HepG2 (cell line): ENCODE data around the gene SEC31B. TPM values are rescaled to one million over a fixed set of nuclear protein-coding genes. Genes with fewer than 3 reads are reported as not detected.

Experiments used
- EP300 ChIP-seq, 3 experiments: sonication (generic) in 1 of 3; formaldehyde crosslinking in 1 of 3; IDR thresholded peaks; 2 replicates each; pipeline versions ENCODE4 v1.5.1 to v1.6.1; 2011 to 2020; ENCODE audit warnings: low read depth in 2 of 3, low read length in 2 of 3, borderline replicate concordance in 1 of 3, improper control_type of control experiment in 1 of 3, mild to moderate bottlenecking in 1 of 3, missing genetic modification reagents in 1 of 3, moderate library complexity in 1 of 3
- FOXC1 ChIP-seq: sonication (generic); formaldehyde crosslinking; IDR thresholded peaks from 2 replicates; pipeline ENCODE4 v1.8.0; 2022; ENCODE audit warnings: mild to moderate bottlenecking, missing genetic modification reagents, borderline replicate concordance
- POGK ChIP-seq: sonication (generic); formaldehyde crosslinking; conservative IDR thresholded peaks from 2 replicates; pipeline ENCODE4 v1.8.0; 2022; ENCODE audit warnings: mild to moderate bottlenecking, moderate library complexity, missing genetic modification reagents
- RFXANK ChIP-seq: IDR thresholded peaks from 2 replicates; pipeline ENCODE4 v1.6.1; 2016
- SIX4 ChIP-seq: sonication (generic); formaldehyde crosslinking; IDR thresholded peaks from 2 replicates; pipeline ENCODE4 v1.4.0; 2020; ENCODE audit warnings: missing genetic modification reagents
- SNAI1 ChIP-seq: sonication (generic); formaldehyde crosslinking; IDR thresholded peaks from 2 replicates; pipeline ENCODE4 v1.5.0; 2020; ENCODE audit warnings: mild to moderate bottlenecking, missing genetic modification reagents, borderline replicate concordance
- SOX5 ChIP-seq: IDR thresholded peaks from 2 replicates; pipeline ENCODE4 v1.6.1; 2016; ENCODE audit warnings: borderline replicate concordance
- THRA ChIP-seq: sonication (generic); formaldehyde crosslinking; IDR thresholded peaks from 2 replicates; pipeline ENCODE4 v1.4.0; 2020; ENCODE audit warnings: missing genetic modification reagents, borderline replicate concordance
- TOPORS ChIP-seq: sonication (generic); formaldehyde crosslinking; IDR thresholded peaks from 2 replicates; pipeline ENCODE4 v1.8.0; 2023; ENCODE audit warnings: mild to moderate bottlenecking, missing genetic modification reagents
- ZBTB49 ChIP-seq: sonication (generic); formaldehyde crosslinking; IDR thresholded peaks from 2 replicates; pipeline ENCODE4 v1.4.0; 2020; ENCODE audit warnings: missing genetic modification reagents, borderline replicate concordance
- ZFP91 ChIP-seq: sonication (generic); formaldehyde crosslinking; IDR thresholded peaks from 2 replicates; pipeline ENCODE4 v1.9.0; 2022; ENCODE audit warnings: missing genetic modification reagents, mild to moderate bottlenecking, borderline replicate concordance
- ZNF335 ChIP-seq: sonication (generic); formaldehyde crosslinking; IDR thresholded peaks from 2 replicates; pipeline ENCODE4 v1.4.0; 2020; ENCODE audit warnings: missing genetic modification reagents
- ZNF362 ChIP-seq: sonication (generic); formaldehyde crosslinking; IDR thresholded peaks from 2 replicates; pipeline ENCODE4 v1.4.0; 2020; ENCODE audit warnings: missing genetic modification reagents, mild to moderate bottlenecking, borderline replicate concordance
- ZNF574 ChIP-seq: sonication (generic); formaldehyde crosslinking; IDR thresholded peaks from 2 replicates; pipeline ENCODE4 v1.4.0; 2020; ENCODE audit warnings: missing genetic modification reagents
- polyA plus RNA-seq, 8 experiments: library from polyadenylated mRNA; depleted of rRNA in 3 of 8; stranded (reverse) in 7 of 8; unstranded in 1 of 8; fragments of >200 nt; fragmentation: Illumina TruSeq in 4 of 8; extraction: Trizol in 4 of 8; gene quantifications; 2 replicates each; pipeline versions ENCODE4 v1.2.1 to v1.2.3, GENCODE V29; 2011 to 2016; ENCODE audit warnings: low read depth in 4 of 8, missing spikeins in 1 of 8, mixed read lengths in 1 of 8; ENCODE audit not compliant: insufficient read depth in 1 of 8
- total RNA-seq, 5 experiments: library from RNA; depleted of rRNA; stranded (reverse); fragments of >200 nt; fragmentation: Illumina TruSeq; extraction: Trizol; gene quantifications; 2 replicates each; pipeline ENCODE4 v1.2.3, GENCODE V29; 2016; ENCODE audit warnings: low read depth in 1 of 5

The SEC31B gene
- total and polyA plus RNA-seq, 2 of the 13 experiments (the other 11 are each of a cell fraction or from before 2014, with no cell fraction given) = 2.0 to 8.3 TPM

- TF ChIP-seq ZFP91 = peak; percentile 48; the same call in 1 of the 2 replicates
- peak; percentile 100 for TF ChIP-seq ZNF362 (CRISPR knock-in tag)
- peak; percentile 51 for TF ChIP-seq THRA
- TF ChIP-seq SIX4 (CRISPR knock-in tag) = no peak
- TF ChIP-seq FOXC1 (CRISPR knock-in tag) = peak; percentile 72
- peak; percentile 56; the same call in 1 of the 2 replicates for TF ChIP-seq SOX5 (CRISPR knock-in tag)
- TF ChIP-seq EP300 (IDR thresholded peaks at IDR 0.05; ENCODE audit: low read depth in 2 of 2, low read length in 2 of 2) = peak in 1 of 2 experiments; percentile 24; a peak in 1 of 4 replicates
- TF ChIP-seq EP300 (CRISPR knock-in tag; IDR thresholded peaks at IDR 0.05; ENCODE audit: borderline replicate concordance) = no peak
- TF ChIP-seq ZBTB49 (CRISPR knock-in tag) = no peak
- 0 out of 2 replicates have a peak, but pooled peaks have one; percentile 58 for TF ChIP-seq ZNF335 (CRISPR knock-in tag)
- TF ChIP-seq RFXANK (CRISPR knock-in tag) = no peak
- peak; percentile 55 for TF ChIP-seq POGK
- no peak for TF ChIP-seq SNAI1 (CRISPR knock-in tag)
- peak; percentile 100 for TF ChIP-seq ZNF574 (CRISPR knock-in tag)
- no peak for TF ChIP-seq TOPORS
Measured at GRCh38 chr10:100535715-100536353, 16.2 kb upstream of the SEC31B start, which contains the start of gene HIF1AN (continued).
